ENCODE results near the gene LDB3. TPM values are rescaled to one million over a fixed set of nuclear protein-coding genes. Genes with fewer than 3 reads are reported as not detected.

The LDB3 gene
- total and polyA plus RNA-seq, 2 of the 4 experiments (the other 2 are of a cell fraction) = 0.36 to 2.6 TPM

- intact Hi-C loops (cut with micrococcal nuclease) = loop anchor here (5.0 kb wide), 1 partner anchor 109 kb away; no protein-coding TSS in a partner anchor
- dilution Hi-C loops (cut with HindIII; ENCODE audit: low sequenced_read_pairs, unreplicated experiment) = no loop called here
- POLR2A ChIA-PET (ENCODE audit: unreplicated experiment) = interaction anchor here (0.9 kb wide), 1 partner anchor 143 kb away, joined by 3 read pairs; no protein-coding TSS in a partner anchor
- Histone ChIP-seq H3K27ac (ENCODE audit: insufficient read depth, low read length) (peak overlapping the region; percentile 53; the same call in 1 of the 2 replicates), H4K20me1 (ENCODE audit: insufficient read depth, low read length) (peaks cover 41% of the 10 kb centered on the region), H3K4me1 (ENCODE audit: control insufficient read depth, insufficient read depth, low read length) (peaks cover 2% of the 10 kb centered on the region; the same call in 1 of the 2 replicates), H3K56ac (ENCODE audit: extremely low read depth, insufficient read depth, low read length) (peak overlapping the region; percentile 41; the same call in 1 of the 2 replicates), H2BK15ac (ENCODE audit: low read depth, low read length) (no peak overlapping the region), H3K4me2 (ENCODE audit: low read depth, low read length) (peak overlapping the region; percentile 96), H2BK120ac (ENCODE audit: low read depth, low read length) (no peak overlapping the region), H3K23ac (ENCODE audit: low read depth, low read length) (peak overlapping the region; percentile 68; the same call in 1 of the 2 replicates), H3K4ac (ENCODE audit: low read depth, low read length) (no peak overlapping the region), H2BK5ac (ENCODE audit: low read depth, low read length, poor library complexity, severe bottlenecking) (peak overlapping the region; percentile 46), H4K5ac (ENCODE audit: low read depth, low read length) (peak overlapping the region; percentile 30; the same call in 1 of the 2 replicates), H3K27me3 (ENCODE audit: control insufficient read depth, insufficient read depth, low read length) (no peaks in the 10 kb centered on the region), H4K8ac (ENCODE audit: low read depth in 2 of 2, low read length in 2 of 2) (peak overlapping the region in 1 of 2 experiments; percentile 2; a peak in 1 of 4 replicates), H3K36me3 (ENCODE audit: control insufficient read depth, insufficient read depth, low read length) (no peaks in the 10 kb centered on the region), H2BK20ac (ENCODE audit: low read depth, low read length) (no peak overlapping the region), H2AFZ (replicated peaks; ENCODE audit: low read length, poor library complexity) (no peak overlapping the region), H3K79me1 (ENCODE audit: low read depth in 1 of 2, low read length in 2 of 2) (peaks cover 8 to 54% of the 10 kb centered on the region in 2 experiments), H3K18ac (ENCODE audit: low read depth, low read length) (peak overlapping the region; percentile 33), H3K9me1 (ENCODE audit: insufficient read depth, low read length) (0 out of 2 replicates have a peak, but pooled peaks cover 4% of the 10 kb centered on the region), H4K91ac (ENCODE audit: insufficient read depth, low read depth, low read length) (no peak overlapping the region), H2AK9ac (replicated peaks; ENCODE audit: low read depth, low read length, poor library complexity) (no peak overlapping the region), H3K14ac (replicated peaks; ENCODE audit: low read depth, low read length) (no peak overlapping the region; the same call in 1 of the 2 replicates), H3K9ac (ENCODE audit: low read depth, low read length) (peak overlapping the region; percentile 95), H3K4me3 (ENCODE audit: insufficient read depth, low read depth, low read length) (peak overlapping the region; percentile 99), H3K9me3 (ENCODE audit: control insufficient read depth, insufficient read depth, low read length) (no peaks in the 10 kb centered on the region), H2AK5ac (ENCODE audit: low read depth, low read length) (no peak overlapping the region)
- peak; percentile 25 for DNase-seq
- TSS peak; percentile 47 for BruUV-seq (replicated peaks)
- 14% methylated on average over 2 of the region's 9 CpGs; no CpG with 5 or more reads in 1 of the 2 experiments for WGBS, 2 experiments (ENCODE audit: extremely low coverage in 2 of 2, insufficient read length in 1 of 2)
- CTCF ChIA-PET = interaction anchor here (0.7 to 1.1 kb wide), 2 partner anchors 15 to 111 kb away, joined by 3 to 5 read pairs; no protein-coding TSS in a partner anchor
- in situ Hi-C loops (cut with MboI; ENCODE audit: low sequenced_read_pairs) = no loop called here
- no peak for ATAC-seq (ENCODE audit: low read depth)
- TF ChIP-seq MAFK (IDR thresholded peaks at IDR 0.05; ENCODE audit: low read depth, low read length) = no peak
- TF ChIP-seq POLR2A (IDR thresholded peaks at IDR 0.05; ENCODE audit: low read depth, low read length) = no peak
- no peak for TF ChIP-seq RFX5 (IDR thresholded peaks at IDR 0.05; ENCODE audit: low read depth, low read length)
- TF ChIP-seq CTCF (conservative IDR thresholded peaks at IDR 0.05; ENCODE audit: low read depth, low read length) = no peak
- TF ChIP-seq ELK1 (IDR thresholded peaks at IDR 0.05; ENCODE audit: borderline replicate concordance, low read depth, low read length) = no peak
- TF ChIP-seq BHLHE40 (IDR thresholded peaks at IDR 0.05; ENCODE audit: low read depth, low read length) = no peak
- TF ChIP-seq RCOR1 (IDR thresholded peaks at IDR 0.05; ENCODE audit: insufficient replicate concordance, low read length) = no peak
- TF ChIP-seq, protein P1, sequence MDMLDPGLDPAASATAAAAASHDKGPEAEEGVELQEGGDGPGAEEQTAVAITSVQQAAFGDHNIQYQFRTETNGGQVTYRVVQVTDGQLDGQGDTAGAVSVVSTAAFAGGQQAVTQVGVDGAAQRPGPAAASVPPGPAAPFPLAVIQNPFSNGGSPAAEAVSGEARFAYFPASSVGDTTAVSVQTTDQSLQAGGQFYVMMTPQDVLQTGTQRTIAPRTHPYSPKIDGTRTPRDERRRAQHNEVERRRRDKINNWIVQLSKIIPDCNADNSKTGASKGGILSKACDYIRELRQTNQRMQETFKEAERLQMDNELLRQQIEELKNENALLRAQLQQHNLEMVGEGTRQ (IDR thresholded peaks at IDR 0.05; ENCODE audit: low read depth, low read length) = no peak
- no peak for TF ChIP-seq CHD1 (IDR thresholded peaks at IDR 0.05; ENCODE audit: low read depth, low read length)
- no peak for TF ChIP-seq MXI1 (IDR thresholded peaks at IDR 0.05; ENCODE audit: borderline replicate concordance, low read depth, low read length)
- no peak for TF ChIP-seq RAD21 (IDR thresholded peaks at IDR 0.05; ENCODE audit: low read length)
- TF ChIP-seq NFE2L2 (IDR thresholded peaks at IDR 0.05; ENCODE audit: low read depth, low read length) = no peak
- no peak for TF ChIP-seq SMC3 (IDR thresholded peaks at IDR 0.05; ENCODE audit: low read depth, low read length)
These were observed 90.1 kb downstream of the LDB3 start for GRCh38 chr10:86758189-86759072.

Measured in IMR-90 (cell line).